Measurements from ENCODE around the gene SLC2A9.

DNA sequence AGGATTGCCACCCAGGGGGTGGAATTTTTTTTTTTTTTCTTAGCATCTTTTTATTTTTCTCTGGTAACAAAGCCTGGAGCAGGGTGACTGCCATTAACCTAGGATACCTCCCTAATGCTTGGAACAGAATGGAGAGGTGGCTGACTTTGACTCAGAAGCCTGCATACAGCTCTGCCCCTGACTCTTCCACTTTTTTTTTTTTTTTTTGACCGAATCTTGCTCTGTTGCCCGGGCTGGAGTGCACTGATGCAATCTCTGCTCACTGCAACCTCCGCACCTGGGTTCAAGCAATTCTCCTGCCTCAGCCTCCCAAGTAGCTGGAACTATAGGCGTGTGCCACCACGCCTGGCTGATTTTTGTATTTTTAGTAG, 341 bp upstream of the SLC2A9 start:
- TF ChIP-seq, protein P1, sequence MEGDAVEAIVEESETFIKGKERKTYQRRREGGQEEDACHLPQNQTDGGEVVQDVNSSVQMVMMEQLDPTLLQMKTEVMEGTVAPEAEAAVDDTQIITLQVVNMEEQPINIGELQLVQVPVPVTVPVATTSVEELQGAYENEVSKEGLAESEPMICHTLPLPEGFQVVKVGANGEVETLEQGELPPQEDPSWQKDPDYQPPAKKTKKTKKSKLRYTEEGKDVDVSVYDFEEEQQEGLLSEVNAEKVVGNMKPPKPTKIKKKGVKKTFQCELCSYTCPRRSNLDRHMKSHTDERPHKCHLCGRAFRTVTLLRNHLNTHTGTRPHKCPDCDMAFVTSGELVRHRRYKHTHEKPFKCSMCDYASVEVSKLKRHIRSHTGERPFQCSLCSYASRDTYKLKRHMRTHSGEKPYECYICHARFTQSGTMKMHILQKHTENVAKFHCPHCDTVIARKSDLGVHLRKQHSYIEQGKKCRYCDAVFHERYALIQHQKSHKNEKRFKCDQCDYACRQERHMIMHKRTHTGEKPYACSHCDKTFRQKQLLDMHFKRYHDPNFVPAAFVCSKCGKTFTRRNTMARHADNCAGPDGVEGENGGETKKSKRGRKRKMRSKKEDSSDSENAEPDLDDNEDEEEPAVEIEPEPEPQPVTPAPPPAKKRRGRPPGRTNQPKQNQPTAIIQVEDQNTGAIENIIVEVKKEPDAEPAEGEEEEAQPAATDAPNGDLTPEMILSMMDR (conservative IDR thresholded peaks at IDR 0.05; ENCODE audit: low read depth, low read length), result no peak
- TF ChIP-seq POLR2A (IDR thresholded peaks at IDR 0.05; ENCODE audit: low read depth, low read length), result no peak
- no peak for TF ChIP-seq SMC3 (IDR thresholded peaks at IDR 0.05; ENCODE audit: low read depth, low read length)
- no peak for TF ChIP-seq MXI1 (IDR thresholded peaks at IDR 0.05; ENCODE audit: borderline replicate concordance, low read depth, low read length)
- no peak for TF ChIP-seq FOS (IDR thresholded peaks at IDR 0.05; ENCODE audit: low read depth, low read length)
